Measurements from ENCODE around the gene INPP5B.
"Not testable (repeated sequence)": the region's sequence is repeated elsewhere in the genome, so short reads cannot be mapped to it uniquely, and the experiment has no call there.

Gene INPP5B

GRCh38 chr1:37926038-37926924, 20.6 kb downstream of the INPP5B start:
- H3K36me3 ChIP-seq (ENCODE audit: insufficient read depth, low read depth, low read length) = no peaks in the 10 kb centered on the region; the same call in 1 of the 2 replicates
- no peaks in the 10 kb centered on the region for H3K27me3 ChIP-seq (ENCODE audit: insufficient read depth, low read length)
- no peak overlapping the region for H3K27ac ChIP-seq (ENCODE audit: low read length)
- no peak overlapping the region for H3K9ac ChIP-seq (ENCODE audit: low read depth, low read length)
- no peaks in the 10 kb centered on the region for H3K9me3 ChIP-seq (ENCODE audit: insufficient read depth, low read depth, low read length)
- H3K4me3 ChIP-seq (ENCODE audit: low read length) = no peak overlapping the region
- no peaks in the 10 kb centered on the region for H3K4me1 ChIP-seq (ENCODE audit: insufficient read depth, low read length)

DNA sequence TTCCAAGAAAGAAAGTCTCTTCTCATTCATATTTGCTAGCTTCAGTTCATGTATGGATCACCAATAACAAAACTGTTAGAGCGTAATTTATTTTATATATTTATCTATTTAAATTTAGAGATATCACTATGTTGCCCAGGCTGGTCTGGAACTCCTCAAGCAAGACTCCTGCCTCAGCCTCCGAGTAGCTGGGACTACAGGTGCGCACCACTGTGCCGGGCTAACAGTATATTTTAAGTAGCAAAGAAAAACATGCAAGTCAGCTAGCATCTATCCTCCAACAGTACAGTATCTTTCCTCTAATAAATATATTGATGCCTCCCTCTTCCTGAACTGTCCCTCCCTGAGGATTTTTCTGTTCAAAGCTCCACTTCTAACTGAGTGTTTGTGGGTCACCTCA, 21.5 kb downstream of the INPP5B start:
- no peaks in the 10 kb centered on the region for H3K27me3 ChIP-seq (ENCODE audit: insufficient read depth, low read length)
- H3K9me3 ChIP-seq (ENCODE audit: insufficient read depth, low read depth, low read length) = no peaks in the 10 kb centered on the region
- H3K36me3 ChIP-seq (ENCODE audit: insufficient read depth, low read depth, low read length) = no peaks in the 10 kb centered on the region; the same call in 1 of the 2 replicates
- no peaks in the 10 kb centered on the region for H3K4me1 ChIP-seq (ENCODE audit: insufficient read depth, low read length)
- H3K9ac ChIP-seq (ENCODE audit: low read depth, low read length) = no peak overlapping the region
- H3K4me3 ChIP-seq (ENCODE audit: low read length) = no peak overlapping the region
- no peak overlapping the region for H3K27ac ChIP-seq (ENCODE audit: low read length)

DNA sequence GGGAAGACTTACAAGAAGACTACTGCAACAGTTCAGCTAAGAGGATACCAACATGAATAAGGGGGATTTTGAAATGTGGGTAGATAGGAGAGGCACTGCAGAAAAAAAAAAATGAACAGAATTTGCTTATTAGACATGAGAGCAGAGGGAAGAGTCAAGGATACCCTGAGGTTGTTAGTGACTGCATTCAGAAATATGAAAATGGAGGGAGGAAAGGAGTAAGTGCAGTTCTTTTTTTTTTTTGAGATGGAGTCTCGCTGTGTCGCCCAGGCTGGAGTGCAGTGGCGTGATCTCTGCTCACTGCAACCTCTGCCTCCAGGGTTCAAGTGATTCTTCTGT, 23.3 kb downstream of the INPP5B start:
- H3K4me3 ChIP-seq (ENCODE audit: low read length) = no peak overlapping the region
- H3K36me3 ChIP-seq (ENCODE audit: insufficient read depth, low read depth, low read length) = no peaks in the 10 kb centered on the region; the same call in 1 of the 2 replicates
- no peak overlapping the region for H3K9ac ChIP-seq (ENCODE audit: low read depth, low read length)
- H3K27ac ChIP-seq (ENCODE audit: low read length) = no peak overlapping the region
- no peaks in the 10 kb centered on the region for H3K9me3 ChIP-seq (ENCODE audit: insufficient read depth, low read depth, low read length)
- H3K4me1 ChIP-seq (ENCODE audit: insufficient read depth, low read length) = no peaks in the 10 kb centered on the region
- H3K27me3 ChIP-seq (ENCODE audit: insufficient read depth, low read length) = no peaks in the 10 kb centered on the region

DNA sequence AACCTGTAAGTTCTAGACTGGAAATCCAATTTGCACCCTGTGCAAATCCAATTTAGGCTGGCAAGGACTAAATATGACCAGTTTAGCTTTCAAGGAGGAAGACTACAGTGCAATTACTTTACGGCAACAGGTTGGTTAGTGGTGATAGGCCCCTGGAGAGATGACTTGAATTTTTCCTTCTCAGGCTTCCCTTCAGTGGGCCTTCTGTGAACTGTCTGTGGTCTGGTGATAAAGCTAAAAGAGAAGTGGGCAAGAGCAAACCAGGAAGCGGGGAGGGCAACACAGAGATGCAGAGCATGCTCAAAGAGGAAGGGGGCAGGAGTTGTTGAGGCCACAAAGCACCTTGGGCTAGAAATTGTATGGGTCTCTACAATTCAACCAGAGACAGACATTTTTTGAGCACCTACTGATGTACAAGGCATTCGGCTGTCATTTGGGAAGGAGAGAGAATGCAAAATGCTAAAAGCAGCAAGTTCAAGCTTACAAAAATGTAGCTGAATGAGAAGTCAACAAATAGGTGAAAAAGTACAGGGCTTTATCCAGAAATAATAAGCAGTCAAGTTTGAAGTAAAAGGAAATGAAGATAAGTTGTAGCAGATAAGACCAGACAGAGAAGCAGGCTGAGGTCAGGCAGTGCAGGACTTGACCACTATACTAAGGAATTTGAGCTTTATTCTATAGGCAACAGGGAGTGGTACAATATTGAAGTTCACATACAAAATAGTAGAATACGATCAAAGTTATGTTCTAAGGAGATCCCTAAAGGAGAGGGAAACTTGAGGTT, 23.9 kb downstream of the INPP5B start:
- H3K4me3 ChIP-seq (ENCODE audit: low read length) = no peak overlapping the region

GRCh38 chr1:37919277-37919676, 27.6 kb downstream of the INPP5B start:
- H3K9me3 ChIP-seq (ENCODE audit: insufficient read depth, low read depth, low read length) = no peaks in the 10 kb centered on the region
- H3K27ac ChIP-seq (ENCODE audit: low read length) = no peak overlapping the region
- no peaks in the 10 kb centered on the region for H3K4me1 ChIP-seq (ENCODE audit: insufficient read depth, low read length)
- H3K36me3 ChIP-seq (ENCODE audit: insufficient read depth, low read depth, low read length) = no peaks in the 10 kb centered on the region
- no peak overlapping the region for H3K9ac ChIP-seq (ENCODE audit: low read depth, low read length)
- no peaks in the 10 kb centered on the region for H3K27me3 ChIP-seq (ENCODE audit: insufficient read depth, low read length)
- no peak overlapping the region for H3K4me3 ChIP-seq (ENCODE audit: low read length)

More for the DNA sequence above, 23.9 kb downstream of the INPP5B start:
- Histone ChIP-seq H3K9ac (ENCODE audit: low read depth, low read length) (no peak overlapping the region), H3K27ac (ENCODE audit: low read length) (no peak overlapping the region), H3K36me3 (ENCODE audit: insufficient read depth, low read depth, low read length) (no peaks in the 10 kb centered on the region; the same call in 1 of the 2 replicates), H3K4me1 (ENCODE audit: insufficient read depth, low read length) (no peaks in the 10 kb centered on the region), H3K9me3 (ENCODE audit: insufficient read depth, low read depth, low read length) (no peaks in the 10 kb centered on the region), H3K27me3 (ENCODE audit: insufficient read depth, low read length) (no peaks in the 10 kb centered on the region)

- Histone ChIP-seq H3K4me1 (ENCODE audit: insufficient read depth, low read length) (no peaks in the 10 kb centered on the region), H3K36me3 (ENCODE audit: insufficient read depth, low read depth, low read length) (no peaks in the 10 kb centered on the region), H3K27ac (ENCODE audit: low read length) (no peak overlapping the region), H3K9ac (ENCODE audit: low read depth, low read length) (no peak overlapping the region), H3K27me3 (ENCODE audit: insufficient read depth, low read length) (no peaks in the 10 kb centered on the region), H3K9me3 (ENCODE audit: insufficient read depth, low read depth, low read length) (no peaks in the 10 kb centered on the region; the same call in 1 of the 2 replicates), H3K4me3 (ENCODE audit: low read length) (no peak overlapping the region)
These were observed 31.3 kb downstream of the INPP5B start for GRCh38 chr1:37915476-37916093.

DNA sequence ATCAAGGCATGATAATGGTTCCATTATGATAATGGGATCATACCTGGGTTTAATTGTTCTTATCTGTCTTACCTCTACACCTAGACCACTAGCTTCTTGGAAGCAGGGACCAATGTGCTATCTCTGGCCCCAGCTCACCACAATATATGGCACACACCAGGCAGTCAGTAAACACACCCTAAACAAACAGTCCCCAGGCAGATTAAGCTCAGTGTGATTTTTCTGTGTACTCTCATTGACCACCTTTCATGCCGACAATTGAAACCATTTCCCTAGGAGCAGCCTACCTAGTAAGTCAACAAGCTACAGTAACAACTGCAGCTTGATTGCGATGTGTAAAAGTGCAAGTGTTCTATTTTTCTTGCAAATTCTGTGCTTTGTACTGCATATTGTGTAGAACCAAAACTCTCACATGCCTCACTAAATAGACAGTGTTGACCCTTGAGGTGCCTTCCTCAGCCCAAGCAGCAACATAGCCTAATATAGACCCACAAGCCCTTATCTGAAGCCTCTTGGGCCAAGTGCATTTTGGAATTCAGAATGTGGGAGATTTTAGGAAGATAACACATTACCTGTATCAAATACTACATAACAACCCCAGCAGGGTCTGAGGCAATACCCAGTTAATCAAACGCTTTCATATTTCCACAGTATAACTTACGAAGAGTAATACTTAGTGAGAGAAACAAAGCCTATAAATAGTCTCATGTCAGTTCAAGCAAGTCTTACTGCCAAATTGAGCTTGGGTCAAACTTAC, 32.0 kb downstream of the INPP5B start:
- Histone ChIP-seq H3K9ac (ENCODE audit: low read depth, low read length) (no peak overlapping the region), H3K9me3 (ENCODE audit: insufficient read depth, low read depth, low read length) (no peaks in the 10 kb centered on the region; the same call in 1 of the 2 replicates), H3K4me3 (ENCODE audit: low read length) (no peak overlapping the region), H3K4me1 (ENCODE audit: insufficient read depth, low read length) (no peaks in the 10 kb centered on the region), H3K27me3 (ENCODE audit: insufficient read depth, low read length) (no peaks in the 10 kb centered on the region), H3K27ac (ENCODE audit: low read length) (no peak overlapping the region), H3K36me3 (ENCODE audit: insufficient read depth, low read depth, low read length) (no peaks in the 10 kb centered on the region)

- H3K4me1 ChIP-seq (ENCODE audit: insufficient read depth, low read length); H3K27ac ChIP-seq (ENCODE audit: low read length); H3K27me3 ChIP-seq (ENCODE audit: insufficient read depth, low read length); H3K36me3 ChIP-seq (ENCODE audit: insufficient read depth, low read depth, low read length); H3K9ac ChIP-seq (ENCODE audit: low read depth, low read length); H3K9me3 ChIP-seq (ENCODE audit: insufficient read depth, low read depth, low read length); H3K4me3 ChIP-seq (ENCODE audit: low read length): not testable (repeated sequence)
These were observed 35.4 kb downstream of the INPP5B start for GRCh38 chr1:37911478-37911877.

DNA sequence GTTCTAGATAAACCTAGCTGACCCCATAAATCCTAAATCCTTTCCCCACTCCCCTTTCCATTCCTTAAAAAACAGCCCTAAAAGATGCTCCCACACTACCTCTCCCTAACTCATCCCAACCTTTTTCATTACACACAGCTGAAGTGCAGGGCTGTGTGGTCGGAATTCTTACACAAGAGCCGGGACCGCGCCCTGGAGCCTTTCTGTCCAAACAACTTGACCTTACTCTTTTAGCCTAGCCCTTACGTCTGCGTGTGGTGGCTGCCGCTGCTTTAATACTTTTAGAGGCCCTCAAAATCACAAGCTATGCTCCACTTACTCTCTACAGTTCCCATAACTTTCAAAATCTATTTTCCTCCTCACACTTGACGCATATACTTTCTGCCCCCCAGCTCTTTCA, 36.0 kb downstream of the INPP5B start:
- H3K27ac ChIP-seq (ENCODE audit: low read length); H3K36me3 ChIP-seq (ENCODE audit: insufficient read depth, low read depth, low read length); H3K4me1 ChIP-seq (ENCODE audit: insufficient read depth, low read length); H3K4me3 ChIP-seq (ENCODE audit: low read length); H3K27me3 ChIP-seq (ENCODE audit: insufficient read depth, low read length); H3K9ac ChIP-seq (ENCODE audit: low read depth, low read length): not testable (repeated sequence)
- peaks cover 15% of the 10 kb centered on the region for H3K9me3 ChIP-seq (ENCODE audit: insufficient read depth, low read depth, low read length)

DNA sequence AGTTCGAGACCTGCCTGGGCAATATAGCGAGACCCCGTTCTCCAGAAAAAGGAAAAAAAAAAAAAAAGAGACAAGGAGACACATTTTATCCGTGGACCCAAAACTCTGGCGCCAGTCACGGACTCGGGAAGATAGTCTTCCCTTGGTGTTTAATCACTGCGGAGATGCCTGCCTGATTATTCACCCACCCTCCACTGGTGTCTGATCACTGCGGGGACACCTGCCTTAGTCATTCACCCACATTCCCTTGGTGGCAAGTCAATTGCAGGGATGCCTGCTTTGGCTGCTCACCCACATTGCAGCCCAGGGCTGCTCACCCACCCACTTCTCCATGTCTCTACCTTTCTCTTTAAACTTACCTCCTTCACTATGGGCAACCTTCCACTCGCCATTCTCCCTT, 38.3 kb downstream of the INPP5B start:
- H3K27ac ChIP-seq (ENCODE audit: low read length) = not testable (repeated sequence)

DNA sequence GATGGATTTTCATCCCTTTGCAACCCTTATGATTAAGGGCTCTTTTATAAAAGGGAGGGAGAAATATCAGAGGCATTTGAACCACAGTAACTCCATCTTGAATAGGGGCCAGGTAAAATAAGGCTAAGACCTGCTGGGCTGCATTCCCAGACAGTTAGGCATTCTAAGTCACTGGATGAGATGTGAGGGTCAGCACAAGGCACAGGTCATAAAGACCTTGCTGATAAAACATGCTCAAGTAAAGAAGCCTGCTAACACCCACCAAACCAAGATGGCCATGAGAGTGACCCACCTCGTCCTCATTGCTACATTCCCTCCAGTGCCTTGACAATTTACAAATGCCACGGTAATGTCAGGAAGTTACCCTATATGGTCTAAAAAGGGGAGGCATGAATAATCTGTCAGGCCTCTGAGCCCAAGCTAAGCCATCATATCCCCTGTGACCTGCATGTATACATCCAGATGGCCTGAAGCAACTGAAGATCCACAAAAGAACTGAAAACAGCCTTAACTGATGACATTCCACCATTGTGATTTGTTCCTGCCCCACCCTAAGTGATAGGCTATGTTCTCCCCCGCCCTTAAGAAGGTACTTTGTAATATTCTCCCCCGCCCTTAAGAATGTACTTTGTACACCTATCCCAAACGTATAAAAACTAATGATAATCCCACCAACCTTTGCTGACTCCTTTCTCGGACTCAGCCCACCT, 39.3 kb downstream of the INPP5B start:
- not testable (repeated sequence) for H3K27me3 ChIP-seq (ENCODE audit: insufficient read depth, low read length); H3K36me3 ChIP-seq (ENCODE audit: insufficient read depth, low read depth, low read length); H3K9ac ChIP-seq (ENCODE audit: low read depth, low read length); H3K4me1 ChIP-seq (ENCODE audit: insufficient read depth, low read length); H3K27ac ChIP-seq (ENCODE audit: low read length); H3K4me3 ChIP-seq (ENCODE audit: low read length)
- H3K9me3 ChIP-seq (ENCODE audit: insufficient read depth, low read depth, low read length) = peaks cover 21% of the 10 kb centered on the region

More for the DNA sequence above, 38.3 kb downstream of the INPP5B start:
- H3K9me3 ChIP-seq (ENCODE audit: insufficient read depth, low read depth, low read length) = peaks cover 21% of the 10 kb centered on the region
- not testable (repeated sequence) for H3K9ac ChIP-seq (ENCODE audit: low read depth, low read length); H3K4me1 ChIP-seq (ENCODE audit: insufficient read depth, low read length); H3K36me3 ChIP-seq (ENCODE audit: insufficient read depth, low read depth, low read length); H3K4me3 ChIP-seq (ENCODE audit: low read length); H3K27me3 ChIP-seq (ENCODE audit: insufficient read depth, low read length)

Data from iPS-20b (cell line).